CD4-positive, alpha-beta T cell treated with Interleukin-6 at 100 ng/mL for 8 hours (primary cell): ENCODE results near the gene MRTFA.
"Not testable (repeated sequence)": the region's sequence is repeated elsewhere in the genome, so short reads cannot be mapped to it uniquely, and the experiment has no call there.

Experiments used
- DNase-seq: peaks from one replicate; pipeline ENCODE4 v3.0.0-alpha.2; 2020; ENCODE audit warnings: mixed read lengths, low spot score

MRTFA gene

GRCh38 chr22:40627612-40628011, 8.9 kb downstream of the MRTFA start:
- DNase-seq: no peak

- no peak for DNase-seq
Observed at GRCh38 chr22:40626851-40627250, 9.7 kb downstream of the MRTFA start.

DNA sequence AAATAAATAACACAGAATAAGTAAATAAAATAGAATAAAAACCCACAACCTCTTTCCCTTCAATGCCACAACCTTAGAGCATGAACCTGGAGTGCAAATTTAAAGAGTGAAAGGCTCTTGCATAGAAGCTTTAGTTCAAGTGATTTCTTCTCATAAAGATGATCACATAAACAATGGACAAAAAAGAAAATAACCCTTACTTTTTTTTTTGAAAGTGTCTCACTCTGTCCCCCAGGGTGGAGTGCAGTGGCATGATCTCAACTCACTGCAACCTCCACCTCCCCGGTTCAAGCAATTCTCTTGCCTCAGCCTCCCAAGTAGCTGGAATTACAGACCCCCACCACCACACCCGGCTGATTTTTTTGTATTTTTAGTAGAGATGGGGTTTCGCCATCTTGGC, 10.7 kb downstream of the MRTFA start:
- DNase-seq: not testable (repeated sequence)

GRCh38 chr22:40625281-40625680, 11.2 kb downstream of the MRTFA start:
- not testable (repeated sequence) for DNase-seq

DNA sequence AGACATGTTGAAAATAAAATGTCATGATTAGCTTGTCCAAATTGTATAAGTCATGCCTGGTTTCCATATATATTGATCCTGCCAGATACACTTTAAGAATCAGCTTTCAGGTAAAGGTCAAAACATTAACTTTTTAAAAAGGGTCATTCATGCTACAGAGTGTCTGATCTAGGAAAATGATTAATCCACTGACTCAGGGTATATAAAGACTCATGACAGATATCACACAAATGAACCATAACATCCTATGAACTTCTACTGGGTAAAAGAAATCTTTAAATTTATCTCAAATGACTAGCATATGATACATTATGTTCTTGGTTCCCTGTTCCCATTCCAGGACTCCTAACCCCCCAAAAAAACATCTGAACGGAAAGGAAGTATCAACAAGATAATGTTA, 11.7 kb downstream of the MRTFA start:
- no peak for DNase-seq

GRCh38 chr22:40621309-40622151, 15.0 kb downstream of the MRTFA start:
- no peak for DNase-seq

GRCh38 chr22:40620464-40621046, 16.0 kb downstream of the MRTFA start:
- DNase-seq: no peak

DNA sequence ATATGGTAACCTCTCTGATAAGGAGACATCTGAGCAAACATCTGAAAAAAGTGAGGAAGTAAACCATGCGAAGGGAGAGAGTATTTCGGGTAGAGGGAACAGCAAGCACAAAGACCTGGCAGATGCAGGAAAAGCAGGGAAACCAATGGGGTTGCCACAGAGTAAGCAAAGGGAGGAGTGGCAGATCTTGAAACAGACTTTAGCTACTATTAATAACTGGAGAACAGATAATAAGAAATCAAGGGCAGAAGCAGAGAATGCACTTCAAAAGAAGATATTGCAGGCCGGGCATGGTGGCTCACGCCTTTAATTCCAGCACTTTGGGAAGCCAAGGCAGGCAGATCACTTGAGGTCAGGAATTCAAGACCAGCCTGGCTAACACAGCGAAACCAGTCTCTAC, 18.1 kb downstream of the MRTFA start:
- DNase-seq: no peak

- no peak for DNase-seq
Observed at GRCh38 chr22:40616578-40616977, 19.9 kb downstream of the MRTFA start.

DNA sequence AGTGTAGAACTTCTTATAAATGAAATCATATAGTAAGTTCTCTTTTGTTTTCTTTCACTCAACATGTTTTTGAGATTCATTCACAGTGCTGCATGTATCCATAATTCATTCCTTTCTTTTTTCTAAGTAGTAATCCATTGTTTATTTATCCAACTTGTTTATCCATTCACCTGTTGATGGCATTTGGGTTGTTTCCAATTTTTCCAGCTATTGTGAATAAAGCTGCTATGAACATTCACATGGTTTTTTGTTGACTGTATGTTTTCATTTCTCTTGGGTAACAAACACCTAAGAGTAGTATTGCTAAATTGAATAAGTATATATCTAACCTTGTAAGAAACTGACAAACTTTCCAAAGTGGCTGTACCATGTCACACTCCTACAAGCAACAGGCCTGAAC, 23.5 kb downstream of the MRTFA start:
- no peak for DNase-seq

DNA sequence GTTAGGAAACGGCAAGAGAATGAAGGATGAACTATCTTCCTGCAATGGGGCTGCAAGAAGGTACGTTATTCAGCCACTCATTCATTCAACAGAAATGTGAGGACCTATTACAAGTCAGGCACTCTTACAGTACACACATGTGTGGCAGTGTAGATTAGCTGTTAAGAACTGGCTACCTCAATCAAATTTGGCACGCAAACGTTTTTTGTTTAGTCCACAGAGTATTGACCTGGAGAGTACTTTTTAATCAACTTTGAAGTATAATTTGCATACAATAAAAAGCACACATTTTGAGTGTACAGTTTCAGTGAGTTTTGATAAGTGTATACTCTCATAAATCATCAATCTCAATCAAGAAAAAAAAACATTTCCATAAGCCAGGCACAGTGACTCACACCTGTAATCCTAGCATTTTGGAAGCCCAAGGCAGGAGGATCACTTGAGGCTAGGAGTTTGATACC, 24.2 kb downstream of the MRTFA start:
- DNase-seq: no peak

DNA sequence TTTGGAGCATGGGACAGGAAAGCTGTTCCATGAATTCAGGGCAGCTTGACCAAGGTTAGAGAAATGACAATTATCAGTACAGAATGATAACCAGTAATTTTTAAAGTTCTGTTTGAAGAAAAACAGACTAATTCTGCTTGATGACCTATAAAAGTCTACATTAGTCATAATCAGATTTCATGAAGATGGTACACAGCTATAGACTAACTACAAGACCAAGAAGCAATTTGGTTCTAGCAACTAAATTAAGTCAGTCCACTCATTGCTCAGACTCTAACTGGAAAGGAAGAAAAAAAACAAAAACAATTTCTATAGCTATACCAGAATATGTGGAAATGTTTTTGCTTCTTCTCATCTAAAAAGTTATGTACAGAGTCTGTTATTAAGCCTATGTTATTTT, 24.9 kb downstream of the MRTFA start:
- no peak for DNase-seq

- no peak for DNase-seq
Observed at GRCh38 chr22:40610329-40610850, 26.1 kb downstream of the MRTFA start.

DNA sequence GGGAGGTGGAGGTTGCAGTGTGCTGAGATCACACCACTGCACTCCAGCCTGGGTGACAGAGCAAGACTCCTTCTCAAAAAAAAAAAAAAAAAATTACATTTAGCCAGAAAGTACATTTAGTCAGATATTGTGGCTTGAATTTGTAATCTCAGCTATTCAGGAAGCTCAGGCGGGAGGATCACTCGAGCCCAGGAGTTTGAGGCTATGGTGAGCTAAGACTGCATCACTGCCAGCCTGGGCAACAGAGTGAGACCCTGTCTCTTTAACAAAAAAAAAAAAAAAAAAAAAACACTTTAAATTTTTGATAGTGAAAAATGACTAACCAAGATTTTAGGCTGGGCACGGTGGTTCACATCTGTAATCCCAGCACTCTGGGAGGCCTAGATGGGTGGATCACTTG, 27.3 kb downstream of the MRTFA start:
- no peak for DNase-seq

DNA sequence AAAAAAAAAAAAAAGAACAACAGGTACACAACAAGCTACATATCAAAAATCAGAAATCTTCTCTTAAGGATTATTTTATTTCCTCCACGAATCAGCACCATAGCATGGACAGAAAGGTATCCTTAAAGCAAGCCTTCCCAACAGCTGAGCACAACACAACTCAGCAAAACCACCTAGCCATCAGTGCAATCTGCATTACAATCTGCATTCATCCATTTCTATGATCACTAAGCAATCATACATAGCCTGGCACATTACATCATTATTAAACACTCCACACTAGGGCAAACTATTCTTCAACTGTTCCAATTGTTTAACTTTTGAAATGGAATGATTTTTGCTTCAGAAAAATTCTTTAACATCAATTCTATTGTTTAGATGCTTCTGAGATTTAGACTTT, 29.0 kb downstream of the MRTFA start:
- no peak for DNase-seq

GRCh38 chr22:40606306-40606705, 30.2 kb downstream of the MRTFA start:
- no peak for DNase-seq

DNA sequence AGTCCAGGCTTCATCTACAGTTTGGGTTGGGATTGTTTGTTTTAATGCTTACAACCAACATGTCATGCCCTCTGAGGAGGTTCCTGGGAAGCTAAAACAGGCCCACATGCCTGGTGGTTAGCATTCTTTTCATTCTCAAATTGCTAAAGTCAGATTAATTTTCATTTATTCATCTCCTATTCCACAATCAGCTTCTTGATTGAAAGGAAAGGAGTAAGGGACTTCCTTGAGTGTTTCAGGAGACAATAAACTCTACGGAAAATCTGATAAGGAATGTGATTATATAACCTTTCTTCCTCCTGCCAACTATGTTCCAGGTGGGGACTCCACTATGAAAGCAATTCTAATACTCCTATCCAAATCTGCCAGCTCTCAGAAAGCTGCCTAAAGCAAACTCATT, 30.8 kb downstream of the MRTFA start:
- no peak for DNase-seq

GRCh38 chr22:40603088-40603605, 33.4 kb downstream of the MRTFA start:
- no peak for DNase-seq

- DNase-seq: no peak
Observed at GRCh38 chr22:40602231-40602630, 34.3 kb downstream of the MRTFA start.

- no peak for DNase-seq
Observed at GRCh38 chr22:40599731-40600130, 36.8 kb downstream of the MRTFA start.

- DNase-seq: not testable (repeated sequence)
Observed at GRCh38 chr22:40598712-40599111, 37.8 kb downstream of the MRTFA start.

DNA sequence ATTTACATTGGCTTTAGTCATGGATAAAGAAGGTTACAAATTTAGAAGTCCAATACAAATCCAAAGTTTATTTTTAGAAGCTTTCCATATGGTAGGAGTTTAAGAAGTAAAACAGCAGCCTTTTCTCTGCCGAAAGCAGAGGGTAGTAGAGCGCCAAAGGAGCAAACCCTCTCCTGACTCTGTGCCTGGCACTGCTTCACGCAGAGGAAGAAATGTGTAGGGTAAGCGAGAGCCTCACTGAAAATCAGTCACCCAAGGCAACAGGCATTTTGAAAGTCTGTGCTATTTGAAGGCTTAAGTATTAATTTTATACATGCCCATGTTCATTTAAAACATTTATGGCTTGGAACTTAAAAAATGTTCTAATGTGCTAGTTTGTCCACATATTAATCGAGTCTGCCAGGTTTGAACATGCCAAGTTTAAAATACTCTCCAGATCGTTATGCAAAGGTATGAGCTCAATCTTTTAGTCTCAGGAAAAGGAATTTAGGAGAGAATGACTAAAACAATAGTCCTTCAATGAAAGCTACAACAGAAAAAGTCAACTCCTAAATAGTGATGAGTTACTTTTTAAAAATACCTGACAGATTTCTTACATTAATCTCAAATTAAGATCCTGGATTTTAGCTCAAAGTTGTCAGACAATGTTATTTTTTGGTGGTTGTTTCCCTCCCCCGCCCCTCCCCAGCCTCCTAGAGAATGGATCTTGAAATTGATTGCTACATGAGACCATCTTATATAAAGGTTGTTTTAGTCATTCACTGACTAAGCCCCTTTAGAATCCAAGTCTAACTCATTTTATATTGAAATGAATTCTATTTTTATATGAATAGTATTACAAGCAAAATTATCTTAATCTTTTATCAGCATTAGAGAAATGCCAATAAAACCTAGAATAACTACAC, 38.7 kb downstream of the MRTFA start:
- DNase-seq: no peak
